GM12874 (cell line): ENCODE measurements around the gene ID2.

Experiments used
- TF ChIP-seq, protein P1 (sequence below): IDR thresholded peaks from 2 replicates; pipeline ENCODE4 v1.5.1; 2011; ENCODE audit warnings: low read depth, mild to moderate bottlenecking, control low read depth, low read length, moderate library complexity; ENCODE audit not compliant: insufficient read depth

ID2 gene

DNA sequence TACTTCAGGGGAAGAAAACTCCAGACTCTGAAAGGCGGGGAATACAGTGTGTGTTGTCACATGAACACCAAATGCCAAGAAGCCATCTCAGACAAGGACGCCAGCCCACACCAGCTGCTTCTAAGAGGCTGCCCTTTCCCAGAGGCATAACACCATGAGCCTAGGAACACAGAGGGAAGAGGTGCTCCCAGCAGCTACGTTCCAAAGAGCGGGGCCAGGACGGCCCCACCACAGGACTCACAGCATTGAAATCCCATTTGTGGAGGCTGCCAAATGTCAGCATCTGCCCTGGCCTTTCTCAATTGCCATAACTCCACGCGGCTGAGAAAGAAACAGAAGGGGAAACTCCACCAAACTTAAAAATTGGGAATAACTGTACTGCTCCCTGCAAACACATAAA lies 20.1 kb upstream of the ID2 start:
- TF ChIP-seq, protein P1, sequence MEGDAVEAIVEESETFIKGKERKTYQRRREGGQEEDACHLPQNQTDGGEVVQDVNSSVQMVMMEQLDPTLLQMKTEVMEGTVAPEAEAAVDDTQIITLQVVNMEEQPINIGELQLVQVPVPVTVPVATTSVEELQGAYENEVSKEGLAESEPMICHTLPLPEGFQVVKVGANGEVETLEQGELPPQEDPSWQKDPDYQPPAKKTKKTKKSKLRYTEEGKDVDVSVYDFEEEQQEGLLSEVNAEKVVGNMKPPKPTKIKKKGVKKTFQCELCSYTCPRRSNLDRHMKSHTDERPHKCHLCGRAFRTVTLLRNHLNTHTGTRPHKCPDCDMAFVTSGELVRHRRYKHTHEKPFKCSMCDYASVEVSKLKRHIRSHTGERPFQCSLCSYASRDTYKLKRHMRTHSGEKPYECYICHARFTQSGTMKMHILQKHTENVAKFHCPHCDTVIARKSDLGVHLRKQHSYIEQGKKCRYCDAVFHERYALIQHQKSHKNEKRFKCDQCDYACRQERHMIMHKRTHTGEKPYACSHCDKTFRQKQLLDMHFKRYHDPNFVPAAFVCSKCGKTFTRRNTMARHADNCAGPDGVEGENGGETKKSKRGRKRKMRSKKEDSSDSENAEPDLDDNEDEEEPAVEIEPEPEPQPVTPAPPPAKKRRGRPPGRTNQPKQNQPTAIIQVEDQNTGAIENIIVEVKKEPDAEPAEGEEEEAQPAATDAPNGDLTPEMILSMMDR: no peak

DNA sequence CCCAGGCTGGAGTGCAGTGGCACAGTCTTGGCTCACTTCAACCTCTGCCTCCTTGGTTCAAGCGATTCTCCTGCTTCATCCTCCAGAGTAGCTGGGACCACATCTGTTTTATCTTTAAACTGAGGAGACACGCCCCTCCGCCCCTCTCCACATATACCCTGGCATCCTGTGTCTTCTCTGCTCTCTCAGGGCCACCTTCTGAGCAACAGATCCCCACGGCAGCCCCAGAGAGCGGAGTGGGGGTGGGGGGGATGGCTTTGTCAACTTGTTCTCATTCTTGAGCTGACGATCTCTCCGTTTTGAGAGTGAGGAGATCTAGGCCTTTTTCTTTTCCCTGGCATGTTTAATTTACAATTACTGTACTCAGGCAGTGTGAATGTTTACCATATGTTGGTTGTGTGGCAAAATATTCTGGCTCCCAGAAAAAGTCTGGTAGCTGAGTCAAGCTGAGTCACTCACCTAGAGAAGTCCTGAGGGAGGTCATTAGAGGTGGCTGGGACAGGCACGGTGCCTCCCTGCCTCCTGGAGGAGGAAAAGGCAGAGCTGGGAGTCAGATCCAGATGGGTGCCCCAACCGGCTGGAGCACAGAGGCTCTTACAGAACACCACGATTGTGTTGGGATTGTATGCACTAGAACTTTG lies 19.5 kb upstream of the ID2 start:
- TF ChIP-seq, protein P1: no peak

DNA sequence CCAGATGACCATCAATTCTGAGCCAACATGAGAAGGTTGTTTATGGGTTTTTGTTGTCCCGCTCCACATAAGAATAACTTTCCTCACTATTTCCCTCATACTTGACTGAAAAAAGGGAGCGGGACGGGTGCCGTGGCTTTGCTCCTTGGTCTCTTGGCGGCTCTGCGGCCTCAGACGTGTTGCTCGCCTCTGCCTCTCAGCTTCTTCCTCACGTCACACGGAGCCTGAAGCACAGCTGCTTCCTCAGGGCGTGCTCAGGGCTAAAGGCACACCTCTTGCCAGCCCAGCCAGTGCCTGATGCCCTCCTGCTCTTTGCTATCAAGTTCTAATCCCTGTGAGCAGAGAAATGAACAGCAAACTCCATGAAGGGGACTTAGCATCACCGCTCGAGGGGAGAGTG lies 17.9 kb upstream of the ID2 start:
- TF ChIP-seq, protein P1: no peak

DNA sequence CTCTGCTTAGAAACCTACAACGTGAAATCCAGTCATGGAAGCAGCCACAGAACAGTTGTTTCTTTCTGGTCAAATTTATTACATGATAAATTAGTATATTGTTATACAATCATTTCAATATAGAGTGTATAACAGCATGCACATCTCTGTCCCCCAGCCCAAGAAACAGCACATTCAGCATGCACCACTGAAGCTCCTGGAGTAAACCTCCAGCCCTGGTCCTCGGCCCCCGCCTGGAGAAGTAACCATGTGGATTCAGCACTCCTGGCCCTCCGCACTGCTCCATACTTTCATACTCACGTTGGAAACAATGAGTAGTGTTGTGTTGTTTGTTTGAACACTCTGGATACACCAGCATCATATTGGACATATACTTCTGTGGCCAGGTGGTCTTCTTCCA lies 15.3 kb upstream of the ID2 start:
- TF ChIP-seq, protein P1: no peak

DNA sequence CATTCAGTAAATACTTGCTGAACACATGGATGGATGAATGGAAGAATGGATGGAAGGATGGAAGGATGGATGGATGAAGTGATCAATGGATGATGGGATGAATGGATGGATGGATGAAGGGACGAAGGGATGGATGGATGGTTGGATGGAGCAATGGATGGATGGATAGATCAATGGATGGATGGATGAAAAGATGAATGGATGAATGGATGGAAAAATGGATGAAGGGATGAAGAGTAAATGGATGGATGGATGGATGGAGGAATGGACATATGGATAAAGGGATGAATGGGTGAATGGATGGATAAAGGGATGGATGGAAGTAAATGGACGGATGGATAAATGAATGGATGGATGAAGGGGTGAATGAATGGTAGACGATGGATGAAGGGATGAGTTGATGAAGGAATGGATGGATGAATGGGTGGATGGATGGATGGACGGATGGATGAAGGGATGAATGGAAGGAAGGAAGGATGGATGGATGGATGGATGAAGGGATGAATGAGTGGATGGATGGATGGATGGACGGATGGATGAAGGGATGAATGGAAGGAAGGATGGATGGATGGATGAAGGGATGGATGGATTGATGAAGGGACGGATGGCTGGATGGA lies 13.9 kb upstream of the ID2 start:
- TF ChIP-seq, protein P1: no peak

DNA sequence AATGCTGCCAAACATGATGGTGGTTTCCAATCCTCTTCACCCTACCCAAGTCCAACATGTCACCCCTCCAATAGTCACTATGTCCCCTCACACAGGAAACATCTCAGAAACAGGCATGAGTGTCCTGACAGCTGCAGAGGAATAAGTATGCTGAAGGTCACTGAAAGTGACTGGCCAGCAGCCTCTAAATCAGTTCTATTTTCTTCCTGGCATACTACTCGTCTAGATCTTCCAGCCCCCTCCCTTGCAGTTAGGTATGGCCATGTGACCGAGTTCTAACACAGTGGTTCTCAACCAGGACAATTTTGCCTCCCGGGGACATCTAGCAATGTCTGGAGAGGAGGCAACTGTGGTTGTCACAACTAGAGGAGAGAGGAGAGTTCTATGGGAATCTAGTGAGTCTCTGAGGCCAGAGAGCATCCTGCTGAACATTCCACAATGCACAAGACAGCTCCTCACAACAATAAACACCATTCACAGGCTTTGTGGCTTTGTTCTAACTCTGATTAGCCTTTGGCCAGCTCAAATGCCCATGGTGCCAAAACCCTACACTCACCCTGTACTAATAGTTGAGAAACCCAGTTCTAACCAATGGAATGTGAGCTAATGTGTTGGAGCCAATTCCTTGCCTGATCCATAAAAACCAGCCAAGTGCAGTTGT lies 12.6 kb upstream of the ID2 start:
- TF ChIP-seq, protein P1: no peak

DNA sequence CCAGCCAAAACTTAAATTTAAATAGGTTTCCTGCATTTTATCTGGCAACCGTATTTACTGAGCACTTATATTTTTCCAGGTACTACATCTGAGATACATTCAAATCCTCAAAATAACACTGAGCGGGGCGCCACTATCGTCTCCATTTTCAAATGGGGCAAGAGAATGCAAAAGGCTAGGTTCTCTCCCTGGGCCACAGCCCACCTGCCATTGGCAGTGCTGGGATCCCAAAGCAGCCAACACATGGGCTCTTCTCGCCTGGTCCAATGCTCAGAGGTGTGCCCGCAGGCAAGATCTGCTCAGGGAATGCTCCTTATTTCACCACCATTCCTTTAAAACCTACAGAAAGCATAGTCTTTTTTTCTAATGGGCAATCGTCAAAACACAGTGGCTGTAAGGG lies 11.3 kb upstream of the ID2 start:
- TF ChIP-seq, protein P1: no peak
